NOMO-1 treated with dmso at 0.1 percent for 144 hours (cell line): ENCODE data around the gene CRYL1.
A peak's percentile ranks its signal among the peaks of the same experiment; 100 is the strongest.

Experiments
- DNase-seq: peaks from one replicate; lab custom pipeline; 2025; ENCODE audit not compliant: unreplicated experiment; lab: John Stamatoyannopoulos, UW

Gene CRYL1

GRCh38 chr13:20428666-20429644, 96.7 kb downstream of the CRYL1 start:
- DNase-seq, result no peak

DNA sequence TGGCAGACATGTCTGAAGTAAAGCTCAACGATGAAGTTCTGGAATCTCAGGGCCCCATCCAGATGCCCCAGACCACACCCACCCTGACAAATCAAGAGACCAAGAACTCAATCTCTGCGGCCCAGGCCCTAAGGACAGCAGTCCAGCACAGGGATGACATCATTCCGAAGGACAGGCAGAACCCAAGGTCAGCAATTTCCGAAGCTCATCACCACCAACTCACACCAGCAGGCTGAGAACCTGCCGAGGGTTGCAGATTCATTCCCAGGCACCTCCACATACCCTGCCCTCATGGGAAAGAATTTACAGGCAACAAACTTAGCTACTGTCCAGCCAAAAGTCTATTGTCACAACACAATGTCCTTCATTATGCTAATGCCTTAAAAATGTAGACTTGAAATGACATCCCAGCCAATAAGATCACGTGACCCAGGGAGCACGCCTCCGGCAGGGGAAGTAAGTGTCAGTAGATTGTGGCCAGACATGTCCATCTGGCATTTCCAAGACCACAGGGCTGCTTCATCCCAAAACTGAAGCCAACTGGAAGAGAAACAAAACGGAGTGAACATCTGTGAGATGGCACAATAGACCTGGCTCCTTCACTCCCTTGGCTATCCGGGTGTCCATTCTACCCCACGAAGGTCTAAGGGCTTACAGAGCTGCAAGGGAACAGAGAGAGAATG, 98.8 kb downstream of the CRYL1 start:
- no peak for DNase-seq

DNA sequence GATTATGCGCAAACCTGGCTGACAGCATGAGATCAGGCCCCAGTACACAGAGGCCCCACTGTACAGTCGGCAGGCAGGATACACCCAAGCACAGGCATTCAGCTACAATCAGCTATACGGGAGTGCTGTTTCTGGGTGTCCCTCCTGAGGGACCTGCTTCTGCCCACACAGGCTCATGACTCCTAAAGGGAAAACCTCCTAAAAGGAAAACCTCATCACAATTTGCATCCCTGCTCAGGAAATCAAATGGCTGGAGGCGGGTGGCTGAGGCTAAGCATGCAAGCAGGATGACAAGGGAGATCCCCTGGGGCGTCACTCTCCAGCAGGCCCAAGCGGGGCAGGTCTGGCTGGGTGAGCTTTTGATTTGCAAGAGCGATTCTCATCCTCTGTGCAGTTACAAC, 99.8 kb downstream of the CRYL1 start:
- DNase-seq, result no peak

GRCh38 chr13:20424949-20425348, 100.7 kb downstream of the CRYL1 start:
- DNase-seq, result no peak

- no peak for DNase-seq
Measured at GRCh38 chr13:20424559-20424852, 101.2 kb downstream of the CRYL1 start.

- DNase-seq, result no peak
Measured at GRCh38 chr13:20422362-20422761, 103.3 kb downstream of the CRYL1 start.

- no peak for DNase-seq
Measured at GRCh38 chr13:20420938-20421337, 104.7 kb downstream of the CRYL1 start.

- DNase-seq, result no peak
Measured at GRCh38 chr13:20418953-20419352, 106.7 kb downstream of the CRYL1 start.

DNA sequence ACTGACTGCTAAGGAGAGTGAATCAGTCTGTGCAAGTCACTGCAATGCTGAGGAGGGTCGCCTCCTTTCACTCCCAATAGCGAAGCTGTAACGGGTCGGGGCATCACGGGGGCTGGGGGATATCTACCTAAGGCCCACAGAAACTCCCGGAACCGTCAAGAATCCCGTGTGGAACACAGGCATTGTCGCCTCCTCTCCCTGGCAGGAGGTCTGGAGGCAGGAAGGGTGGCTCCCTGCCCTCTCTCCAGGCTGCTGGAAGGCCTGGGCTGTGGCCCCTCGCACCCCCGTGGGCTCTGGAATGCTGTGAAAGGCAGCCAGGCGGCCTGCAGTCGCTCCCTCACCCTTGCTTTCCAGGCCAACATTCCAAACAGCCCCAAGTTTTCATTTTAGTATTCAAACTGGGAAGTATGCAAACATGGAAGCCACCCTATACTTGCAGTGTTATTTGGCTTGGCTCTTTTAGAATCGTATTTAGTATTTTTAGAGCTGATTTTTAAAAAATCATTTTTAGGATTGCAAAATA, 109.4 kb downstream of the CRYL1 start:
- no peak for DNase-seq

DNA sequence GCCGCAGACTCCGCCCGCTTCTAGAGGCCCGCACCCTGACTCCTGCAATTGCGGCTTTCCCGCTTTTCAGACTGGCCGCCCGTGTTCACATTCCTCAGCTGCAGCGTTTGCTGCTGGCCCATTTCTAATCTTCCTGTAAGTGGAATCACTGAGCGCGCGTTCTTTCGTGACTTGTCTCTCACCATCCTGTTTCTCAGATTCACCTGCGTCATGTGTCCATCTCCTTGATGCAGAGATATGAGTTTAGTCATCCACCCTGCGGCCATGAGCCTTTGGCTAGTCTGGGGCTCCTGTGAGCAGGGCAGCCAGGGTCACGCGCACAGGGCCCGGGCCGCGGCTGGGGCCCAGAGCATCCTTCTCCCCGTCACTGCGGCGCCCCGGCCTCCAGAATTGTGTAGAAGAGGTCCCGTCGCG, 110.0 kb downstream of the CRYL1 start:
- DNase-seq, result no peak

GRCh38 chr13:20415306-20415679, 110.4 kb downstream of the CRYL1 start:
- no peak for DNase-seq

GRCh38 chr13:20414546-20415305, 110.9 kb downstream of the CRYL1 start:
- DNase-seq, result no peak

GRCh38 chr13:20412691-20413355, 112.8 kb downstream of the CRYL1 start:
- no peak for DNase-seq

DNA sequence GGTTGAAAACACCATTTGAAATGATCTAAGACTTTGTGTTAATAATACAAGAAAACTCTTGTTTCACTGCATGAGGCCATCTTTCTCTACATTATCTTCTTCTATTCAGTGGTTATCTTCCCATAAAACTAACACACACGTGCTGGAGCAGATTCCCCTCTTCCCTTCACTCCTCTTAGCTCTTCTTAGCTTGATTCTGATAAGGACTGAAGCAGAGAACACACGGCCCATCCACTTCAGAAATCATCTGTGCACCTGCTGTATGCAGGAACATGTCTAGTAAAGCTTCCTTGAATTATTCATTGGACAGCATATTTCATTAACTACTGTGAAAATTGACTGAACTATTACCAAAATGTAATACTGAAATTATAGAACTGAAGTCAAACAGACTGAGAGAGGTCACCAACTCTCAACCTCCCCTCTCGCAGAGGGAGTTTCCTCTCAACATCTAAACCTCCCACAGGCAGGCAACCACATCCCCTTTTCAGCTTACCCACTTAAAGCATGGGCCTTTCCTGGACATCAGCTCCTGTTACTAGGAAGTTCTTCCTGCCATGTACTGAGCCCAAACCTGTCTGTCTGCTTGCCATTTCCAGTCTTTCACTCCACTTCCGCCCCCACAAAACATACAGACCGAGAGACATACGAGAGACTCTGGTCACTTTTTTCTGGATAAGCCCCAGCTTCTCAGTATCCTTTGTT, 113.9 kb downstream of the CRYL1 start:
- peak; percentile 68 for DNase-seq

- DNase-seq, result no peak
Measured at GRCh38 chr13:20410726-20411125, 114.9 kb downstream of the CRYL1 start.

- no peak for DNase-seq
Measured at GRCh38 chr13:20408181-20408580, 117.5 kb downstream of the CRYL1 start.

- no peak for DNase-seq
Measured at GRCh38 chr13:20407759-20408158, 117.9 kb downstream of the CRYL1 start.

- DNase-seq, result no peak
Measured at GRCh38 chr13:20405691-20406090, 120.0 kb downstream of the CRYL1 start.

GRCh38 chr13:20404488-20405222, 121.0 kb downstream of the CRYL1 start:
- DNase-seq, result no peak

- DNase-seq, result no peak
Measured at GRCh38 chr13:20403826-20404225, 121.8 kb downstream of the CRYL1 start.
